ENCODE measurements around the gene THRB. TPM values are rescaled to one million over a fixed set of nuclear protein-coding genes. Genes with fewer than 3 reads are reported as not detected.

THRB gene
- total and polyA plus RNA-seq, 2 experiments from 2014 or later = 26.8 to 60.0 TPM

- DNase-seq (ENCODE audit: low spot score) = no peak
- Histone ChIP-seq H3K79me2 (peaks cover 62% of the 10 kb centered on the region), H3K4me1 (ENCODE audit: insufficient read depth) (peaks cover 53% of the 10 kb centered on the region), H2AFZ (no peak overlapping the region), H3K27ac (peak overlapping the region; percentile 85), H3K9me3 (ENCODE audit: low read depth) (no peaks in the 10 kb centered on the region), H4K20me1 (ENCODE audit: insufficient read depth, poor library complexity, severe bottlenecking) (no peaks in the 10 kb centered on the region), H3K27me3 (no peaks in the 10 kb centered on the region), H3K36me3 (replicated peaks; ENCODE audit: insufficient read depth, low read depth) (no peaks in the 10 kb centered on the region), H3K9me2 (replicated peaks; ENCODE audit: insufficient read depth) (no peaks in the 10 kb centered on the region), H3K4me2 (peak overlapping the region; percentile 34), H3K4me3 (no peak overlapping the region)
- TF ChIP-seq CTCF (IDR thresholded peaks at IDR 0.05; ENCODE audit: poor library complexity) (no peak), EZH2 (IDR thresholded peaks at IDR 0.05; ENCODE audit: borderline replicate concordance) (no peak), EZH2phosphoT487 (IDR thresholded peaks at IDR 0.05; ENCODE audit: low read depth, severe bottlenecking, unreplicated experiment) (no peak)
- WGBS (ENCODE audit: low lambda C conversion rate, missing lambda C conversion rate) = 94% methylated on average over 6 of the region's 6 CpGs
These were observed 46.8 kb downstream of the THRB start for GRCh38 chr3:24447836-24448235.

DNA sequence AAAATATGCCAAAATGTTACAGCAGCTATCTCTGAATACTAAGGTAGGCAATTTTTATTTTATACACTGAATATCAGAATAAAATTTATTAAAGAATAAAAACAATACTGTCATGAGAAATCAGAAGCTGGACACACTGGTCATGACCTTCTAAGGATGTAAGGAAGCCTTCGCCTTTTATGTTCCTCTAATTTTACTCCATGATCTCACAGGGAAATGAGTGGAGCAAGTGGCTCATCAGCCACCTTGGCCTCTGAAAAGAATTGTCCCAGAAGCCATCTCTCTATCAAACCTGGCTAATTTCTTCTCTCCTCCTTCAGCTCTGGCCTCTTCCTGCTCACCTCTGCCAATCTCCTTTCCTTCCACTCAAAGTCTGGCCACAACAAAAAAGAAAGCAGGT lies 48.6 kb downstream of the THRB start:
- H3K27ac ChIP-seq = no peak overlapping the region

GRCh38 chr3:24443476-24443875 lies 51.2 kb downstream of the THRB start:
- Histone ChIP-seq H3K9me2 (replicated peaks; ENCODE audit: insufficient read depth) (no peaks in the 10 kb centered on the region), H4K20me1 (ENCODE audit: insufficient read depth, poor library complexity, severe bottlenecking) (no peaks in the 10 kb centered on the region), H3K4me2 (no peak overlapping the region), H3K27ac (no peak overlapping the region), H3K9me3 (ENCODE audit: low read depth) (no peaks in the 10 kb centered on the region), H3K79me2 (peaks cover 88% of the 10 kb centered on the region), H3K4me1 (ENCODE audit: insufficient read depth) (peaks cover 25% of the 10 kb centered on the region), H3K27me3 (no peaks in the 10 kb centered on the region), H3K36me3 (replicated peaks; ENCODE audit: insufficient read depth, low read depth) (no peaks in the 10 kb centered on the region), H2AFZ (no peak overlapping the region), H3K4me3 (no peak overlapping the region)
- no peak for TF ChIP-seq EZH2 (IDR thresholded peaks at IDR 0.05; ENCODE audit: borderline replicate concordance)
- no peak for TF ChIP-seq EZH2phosphoT487 (IDR thresholded peaks at IDR 0.05; ENCODE audit: low read depth, severe bottlenecking, unreplicated experiment)
- TF ChIP-seq CTCF (IDR thresholded peaks at IDR 0.05; ENCODE audit: poor library complexity) = no peak
- 0% methylated on average over 1 of the region's 1 CpG for WGBS (ENCODE audit: low lambda C conversion rate, missing lambda C conversion rate)
- no peak for DNase-seq (ENCODE audit: low spot score)

More for the DNA sequence above, 48.6 kb downstream of the THRB start:
- Histone ChIP-seq H3K9me2 (replicated peaks; ENCODE audit: insufficient read depth) (no peaks in the 10 kb centered on the region), H3K4me2 (no peak overlapping the region), H3K79me2 (peaks cover 76% of the 10 kb centered on the region), H3K9me3 (ENCODE audit: low read depth) (no peaks in the 10 kb centered on the region), H3K4me1 (ENCODE audit: insufficient read depth) (peaks cover 43% of the 10 kb centered on the region), H3K27me3 (no peaks in the 10 kb centered on the region), H3K4me3 (no peak overlapping the region), H2AFZ (no peak overlapping the region), H4K20me1 (ENCODE audit: insufficient read depth, poor library complexity, severe bottlenecking) (no peaks in the 10 kb centered on the region), H3K36me3 (replicated peaks; ENCODE audit: insufficient read depth, low read depth) (no peaks in the 10 kb centered on the region)
- TF ChIP-seq CTCF (IDR thresholded peaks at IDR 0.05; ENCODE audit: poor library complexity) = no peak
- TF ChIP-seq EZH2 (IDR thresholded peaks at IDR 0.05; ENCODE audit: borderline replicate concordance) = no peak
- TF ChIP-seq EZH2phosphoT487 (IDR thresholded peaks at IDR 0.05; ENCODE audit: low read depth, severe bottlenecking, unreplicated experiment) = no peak
- WGBS (ENCODE audit: low lambda C conversion rate, missing lambda C conversion rate) = 91% methylated on average over 1 of the region's 1 CpG
- no peak for DNase-seq (ENCODE audit: low spot score)
